Gastrocnemius medialis (tissue), 4 donors: ENCODE results near the gene ICAM3. TPM values are rescaled to one million over a fixed set of nuclear protein-coding genes. Genes with fewer than 3 reads are reported as not detected.

Source experiments
- ATAC-seq, 2 donors: fragments of 150-250 bp; one replicate each; pipeline ENCODE4 v1.9.1; 2016
- DNase-seq, 2 donors: peaks; one replicate each; pipeline ENCODE4 v3.0.0-alpha.2; 2019
- H3K27ac ChIP-seq, 4 donors: fragments of 200-600 bp; sonication (generic); 1 replicate in 1 of 4; 2 replicates in 3 of 4; pipeline ENCODE4 v1.5.1; 2016 to 2018; ENCODE audit warnings: mild to moderate bottlenecking in 2 of 4, moderate library complexity in 1 of 4
- H3K27me3 ChIP-seq, 3 donors: fragments of 200-600 bp; sonication (generic) in 2 of 3; 1 replicate in 1 of 3; 2 replicates in 2 of 3; pipeline versions ENCODE4 v1.5.1 to v1.6.0; 2016 to 2019; ENCODE audit warnings: mild to moderate bottlenecking in 1 of 3, moderate library complexity in 1 of 3
- H3K36me3 ChIP-seq, 2 donors: fragments of 200-600 bp; sonication (generic) in 1 of 2; one replicate each; pipeline ENCODE4 v1.5.1; 2017 to 2018
- H3K4me1 ChIP-seq, 2 donors: fragments of 200-600 bp; sonication (generic) in 1 of 2; one replicate each; pipeline ENCODE4 v1.5.1; 2016 to 2017; ENCODE audit warnings: mild to moderate bottlenecking in 2 of 2
- H3K4me3 ChIP-seq, 4 donors: fragments of 200-600 bp; sonication (generic) in 3 of 4; 1 replicate in 1 of 4; 2 replicates in 3 of 4; pipeline ENCODE4 v1.5.1; 2016 to 2019; ENCODE audit warnings: mild to moderate bottlenecking in 2 of 4
- H3K9me3 ChIP-seq, 3 donors: fragments of 200-600 bp; sonication (generic) in 2 of 3; 1 replicate in 1 of 3; 2 replicates in 2 of 3; pipeline ENCODE4 v1.5.1; 2016 to 2019
- CTCF ChIP-seq, 5 experiments: fragments of 450-650 bp in 3 of 5; fragments of 200-600 bp in 2 of 5; sonication (generic) in 2 of 5; IDR thresholded peaks in 4 of 5; conservative IDR thresholded peaks in 1 of 5; 1 replicate in 4 of 5; 2 replicates in 1 of 5; pipeline ENCODE4 v1.5.1; 2016 to 2019; ENCODE audit warnings: antibody characterized with exemption in 5 of 5, mild to moderate bottlenecking in 3 of 5, moderate library complexity in 3 of 5
- POLR2A ChIP-seq, 2 donors: fragments of 450-650 bp; IDR thresholded peaks; one replicate each; pipeline ENCODE4 v1.6.1; 2017; ENCODE audit warnings: antibody characterized with exemption in 2 of 2, mild to moderate bottlenecking in 2 of 2, moderate library complexity in 2 of 2
- in situ Hi-C, 4 donors: fragments of 200-750 bp; cut with MboI; loops; one replicate each; pipeline versions ENCODE4 v1.15.0 to v1.8.0; 2017; ENCODE audit warnings: low sequenced_read_pairs in 4 of 4
- intact Hi-C: fragments of 100-400 bp; cut with DNase I; formaldehyde crosslinking; loops from one replicate; pipeline ENCODE4 v1.15.1; 2023; ENCODE audit warnings: low total_unique reads
- total RNA-seq, 4 donors: library from RNA; depleted of rRNA; stranded (reverse); fragments of >200 nt; gene quantifications; one replicate each; pipeline versions ENCODE4 v1.1.0 to v1.2.3, GENCODE V29; 2016

ICAM3 gene
- total RNA-seq, 4 donors from 2014 or later = 2.0 to 5.0 (median 3.2) TPM

- no peaks in the 10 kb centered on the region for H3K9me3 ChIP-seq
- TF ChIP-seq POLR2A (IDR thresholded peaks at IDR 0.05) (no peak), CTCF (IDR thresholded peaks at IDR 0.05 in 4 of 5, conservative IDR thresholded peaks at IDR 0.05 in 1 of 5) (no peak)
- H3K27me3 ChIP-seq = no peaks in the 10 kb centered on the region
- in situ Hi-C loops (no loop called here), intact Hi-C loops (no loop called here)
- peaks cover 0 to 59% of the 10 kb centered on the region in 2 donors for H3K36me3 ChIP-seq
- no peak for ATAC-seq
- H3K27ac ChIP-seq = no peak overlapping the region
- H3K4me1 ChIP-seq = no peaks in the 10 kb centered on the region
- DNase-seq = no peak
- no peak overlapping the region for H3K4me3 ChIP-seq
Observed at GRCh38 chr19:10356431-10356830, 17.0 kb upstream of the ICAM3 start.

- Histone ChIP-seq H3K27me3 (no peaks in the 10 kb centered on the region), H3K36me3 (peaks cover 0 to 41% of the 10 kb centered on the region in 2 donors), H3K27ac (peak overlapping the region in 2 of 4 donors; percentile 11 to 34), H3K4me1 (no peaks in the 10 kb centered on the region), H3K4me3 (peak overlapping the region in 2 of 4 donors; percentile 15 to 33), H3K9me3 (no peaks in the 10 kb centered on the region)
- ATAC-seq (peak in 1 of 2 donors; percentile 49), DNase-seq (peak in 1 of 2 donors; percentile 42)
- TF ChIP-seq POLR2A (IDR thresholded peaks at IDR 0.05) = no peak
- TF ChIP-seq CTCF (IDR thresholded peaks at IDR 0.05 in 4 of 5, conservative IDR thresholded peaks at IDR 0.05 in 1 of 5) = no peak
- in situ Hi-C loops = no loop called here
- intact Hi-C loops = no loop called here
Observed at GRCh38 chr19:10353793-10354391, 14.5 kb upstream of the ICAM3 start.

GRCh38 chr19:10352764-10353671 lies 13.6 kb upstream of the ICAM3 start:
- Histone ChIP-seq H3K4me3 (peak overlapping the region in 2 of 4 donors; percentile 15 to 33), H3K9me3 (no peaks in the 10 kb centered on the region), H3K27me3 (no peaks in the 10 kb centered on the region), H3K36me3 (peaks cover 0 to 34% of the 10 kb centered on the region in 2 donors), H3K4me1 (no peaks in the 10 kb centered on the region), H3K27ac (peak overlapping the region in 3 of 4 donors; percentile 44 to 71 (median 67))
- ATAC-seq = peak; percentile 54 to 71
- intact Hi-C loops = no loop called here
- TF ChIP-seq CTCF (IDR thresholded peaks at IDR 0.05 in 4 of 5, conservative IDR thresholded peaks at IDR 0.05 in 1 of 5) (no peak), POLR2A (IDR thresholded peaks at IDR 0.05) (no peak)
- in situ Hi-C loops = no loop called here
- peak; percentile 27 to 50 for DNase-seq

- Histone ChIP-seq H3K27me3 (no peaks in the 10 kb centered on the region), H3K36me3 (peaks cover 0 to 6% of the 10 kb centered on the region in 2 donors), H3K4me1 (no peaks in the 10 kb centered on the region), H3K4me3 (no peak overlapping the region), H3K9me3 (no peaks in the 10 kb centered on the region), H3K27ac (no peak overlapping the region)
- TF ChIP-seq POLR2A (IDR thresholded peaks at IDR 0.05) (no peak), CTCF (IDR thresholded peaks at IDR 0.05 in 4 of 5, conservative IDR thresholded peaks at IDR 0.05 in 1 of 5) (no peak)
- ATAC-seq (peak in 1 of 2 donors; percentile 27), DNase-seq (no peak)
- intact Hi-C loops (no loop called here), in situ Hi-C loops (no loop called here)
Observed at GRCh38 chr19:10346509-10346908, 7.1 kb upstream of the ICAM3 start.
